Stimulated activated CD4-positive, alpha-beta T cell treated with anti-CD3 and anti-CD28 coated beads, Interleukin-1b, Interleukin-23, amount 100 ng/mL, for 1 hour (primary cell): ENCODE measurements around the gene FANCG.

Experiments used
- DNase-seq, 2 donors: peaks; one replicate each; pipeline ENCODE4 v3.0.0-alpha.2; 2020; ENCODE audit warnings: low read depth in 2 of 2

Gene FANCG

DNA sequence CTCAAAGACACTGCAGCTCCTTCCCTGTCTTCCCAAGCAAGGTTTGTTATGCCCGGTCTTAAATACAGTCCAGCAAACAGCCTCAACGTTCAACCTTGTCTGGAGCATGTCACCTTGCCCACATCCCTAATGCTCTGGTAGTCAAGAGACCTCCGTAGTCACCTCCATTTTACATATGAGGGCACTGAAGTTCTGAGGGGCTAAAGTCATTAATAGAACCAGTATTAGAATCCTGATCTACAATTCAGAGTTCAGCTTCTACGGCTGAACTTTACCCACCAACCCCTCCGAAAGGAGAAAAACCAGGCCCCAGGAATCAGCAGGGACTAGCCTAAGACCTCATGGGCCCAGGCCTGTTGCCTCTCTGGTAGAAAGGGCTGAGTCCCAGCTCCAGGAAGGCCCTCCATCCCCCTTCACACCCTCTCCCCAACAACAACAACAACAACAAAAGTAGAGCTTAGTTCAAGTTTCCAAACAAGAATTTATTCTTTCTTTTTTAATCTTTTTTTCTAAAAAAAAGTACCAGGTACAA is 24.0 kb upstream of the FANCG start:
- no peak for DNase-seq

DNA sequence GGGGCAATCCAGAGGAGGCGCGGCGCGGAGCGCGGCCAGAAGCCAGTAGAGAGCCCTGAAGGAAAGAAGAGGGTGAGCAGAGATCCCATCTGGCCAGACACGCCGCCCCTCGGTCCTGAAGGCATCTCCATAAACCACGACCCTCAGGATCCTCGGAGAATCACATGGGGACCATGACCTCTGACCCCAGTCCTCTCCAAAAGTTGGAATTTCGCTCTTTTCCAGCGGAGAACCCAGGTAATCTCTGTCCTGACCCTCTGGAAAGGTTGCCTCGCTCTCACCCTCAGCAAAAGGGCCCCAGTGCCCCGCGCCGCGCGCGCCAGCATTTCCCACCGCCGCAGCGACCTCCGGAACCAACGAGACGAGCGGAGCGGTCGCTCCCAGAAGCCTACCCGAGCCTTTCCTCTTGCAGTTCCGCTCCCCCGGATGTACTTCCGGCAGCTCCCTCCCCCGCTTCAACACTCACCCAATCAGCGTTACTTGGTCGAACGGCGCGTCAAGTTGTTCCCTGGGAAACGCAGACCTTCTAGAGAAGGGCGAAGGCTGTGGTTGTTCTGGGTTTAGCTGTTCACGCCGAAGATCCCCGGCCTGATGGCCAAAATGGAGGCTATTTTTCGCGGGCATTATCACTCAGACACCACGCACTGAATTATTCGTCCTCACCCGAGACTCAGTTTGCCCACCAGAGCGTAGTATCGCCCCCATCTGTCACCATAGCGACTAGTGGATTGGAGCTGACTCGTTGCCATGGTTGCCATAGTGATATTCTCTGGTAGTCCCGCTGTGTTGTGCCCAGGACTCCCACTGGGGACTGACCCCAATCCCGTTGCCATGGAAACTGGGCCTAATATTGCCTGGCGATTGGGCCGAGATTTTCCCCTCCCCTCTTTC is 23.3 kb upstream of the FANCG start, which contains the start of gene STOML2:
Gene STOML2, minus strand, starts transcription at position 363 of the 891 bp plus-strand sequence. Its CDS starts 37 bp downstream, at position 326.
- peak; percentile 72 to 78 for DNase-seq

DNA sequence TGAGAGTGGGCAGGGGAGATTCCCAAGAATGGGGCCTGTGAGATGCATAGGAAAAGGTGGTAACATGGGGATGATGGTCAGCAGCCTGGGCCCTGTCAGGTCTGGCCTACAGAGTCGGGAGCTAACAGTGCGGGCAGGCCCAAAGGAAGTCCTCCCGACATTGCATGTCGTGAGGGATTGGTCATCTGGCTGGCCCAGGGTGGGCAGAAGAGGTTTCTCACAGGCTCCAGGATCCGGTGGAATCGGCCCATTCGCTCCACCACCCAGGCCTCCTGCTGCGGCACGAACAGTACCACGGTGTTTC is 22.7 kb upstream of the FANCG start:
- DNase-seq = no peak

DNA sequence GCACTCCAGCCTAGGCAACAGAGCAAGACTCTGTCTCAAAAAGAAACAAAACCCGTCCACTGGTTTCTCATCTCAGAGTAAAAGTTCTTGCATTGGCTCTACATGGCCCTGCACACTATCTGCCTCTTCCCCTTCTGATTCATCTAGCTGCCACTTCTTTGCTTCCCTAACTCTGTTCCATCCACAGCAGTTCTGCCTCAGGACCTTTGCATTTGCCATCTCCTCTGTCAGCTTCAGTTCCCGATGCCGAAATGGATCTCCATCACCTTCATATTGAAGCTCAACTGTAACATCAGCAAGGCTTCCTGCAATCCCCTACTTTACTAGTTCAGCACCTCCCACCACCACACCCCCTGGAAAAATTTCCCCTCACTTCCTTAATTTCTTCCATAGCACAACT is 17.8 kb upstream of the FANCG start:
- DNase-seq = no peak

DNA sequence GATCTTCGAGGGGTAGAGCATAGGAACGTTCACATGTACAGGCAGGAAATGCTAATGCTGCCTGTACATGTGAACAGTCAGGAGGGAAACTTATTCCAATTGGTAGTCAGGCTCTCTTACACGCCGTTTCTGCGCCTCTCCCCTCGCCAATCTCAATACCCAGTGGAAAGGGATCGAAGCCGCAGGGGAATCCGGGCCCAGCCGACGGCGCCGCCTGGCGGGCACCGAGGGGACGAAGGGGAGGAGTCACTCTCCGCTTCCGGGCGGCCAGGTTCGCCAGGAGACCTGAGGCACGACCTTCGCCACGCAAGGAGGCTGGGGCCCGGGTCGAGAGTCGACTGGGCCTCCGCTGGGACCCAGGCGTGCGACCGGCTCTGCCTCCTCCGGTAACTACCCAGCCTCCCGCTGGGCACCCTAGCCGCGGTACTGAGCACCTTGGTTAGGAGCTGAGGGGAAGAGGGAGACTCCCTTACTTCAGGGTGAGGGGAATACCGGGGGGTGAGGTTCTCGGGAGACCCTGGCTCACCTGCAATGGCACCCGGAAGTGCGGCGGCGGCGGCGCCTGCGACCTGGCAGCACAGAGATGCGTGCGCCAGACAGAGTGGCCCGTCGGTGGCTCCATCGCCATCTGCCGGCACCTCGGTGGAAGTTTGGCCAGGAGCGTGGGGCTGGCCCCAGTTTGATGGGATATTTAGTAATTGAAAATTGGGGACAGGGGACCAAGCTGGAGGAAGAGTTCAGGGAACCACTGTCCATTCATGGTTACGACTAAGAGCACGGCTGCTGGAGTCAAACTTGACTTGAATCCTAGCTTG is 16.5 kb upstream of the FANCG start, which contains the start of gene PIGO:
Gene PIGO, minus strand, starts transcription at position 557 of the 815 bp plus-strand sequence. CDS start 1,026 bp downstream, outside the sequence.
- DNase-seq = peak; percentile 72 to 78

DNA sequence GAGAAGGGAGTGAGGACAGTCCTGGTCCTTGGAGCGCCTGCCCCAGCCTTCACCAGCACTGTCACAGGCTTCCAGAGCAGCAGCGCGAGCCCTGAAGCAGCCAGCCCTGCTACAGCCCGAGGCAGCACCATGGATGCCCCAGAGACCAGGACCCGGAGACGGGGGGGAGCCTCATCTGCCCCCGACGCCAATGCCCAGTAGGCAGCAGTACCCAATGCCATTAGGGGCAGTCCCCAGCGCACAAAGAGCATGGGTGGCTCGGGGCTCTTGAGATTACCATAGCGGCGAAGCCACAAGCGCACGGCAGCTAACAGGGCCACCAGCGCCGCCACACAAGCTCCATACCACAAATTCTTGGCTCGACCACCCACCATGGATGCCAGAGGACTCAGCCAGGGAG is 11.8 kb upstream of the FANCG start:
- no peak for DNase-seq

DNA sequence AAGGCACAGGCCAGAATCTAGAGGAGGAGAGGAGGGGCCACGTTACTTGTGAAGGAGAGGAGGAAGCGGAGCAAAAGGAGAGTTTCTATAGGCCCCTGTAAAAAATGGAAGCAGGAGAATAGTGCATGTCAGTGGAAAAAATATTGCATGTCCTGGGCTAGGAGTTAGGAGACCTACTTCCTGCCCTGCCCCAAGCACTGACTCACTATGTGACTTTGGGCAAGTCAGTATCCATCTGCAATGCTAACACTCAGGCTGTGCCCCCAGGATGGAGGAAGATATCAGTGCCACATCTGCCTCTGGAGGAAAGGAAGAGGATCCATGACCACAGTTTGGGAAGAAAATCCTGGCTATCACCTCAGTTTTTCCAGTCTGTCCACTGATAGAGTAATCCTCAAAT is 9.7 kb upstream of the FANCG start:
- no peak for DNase-seq

DNA sequence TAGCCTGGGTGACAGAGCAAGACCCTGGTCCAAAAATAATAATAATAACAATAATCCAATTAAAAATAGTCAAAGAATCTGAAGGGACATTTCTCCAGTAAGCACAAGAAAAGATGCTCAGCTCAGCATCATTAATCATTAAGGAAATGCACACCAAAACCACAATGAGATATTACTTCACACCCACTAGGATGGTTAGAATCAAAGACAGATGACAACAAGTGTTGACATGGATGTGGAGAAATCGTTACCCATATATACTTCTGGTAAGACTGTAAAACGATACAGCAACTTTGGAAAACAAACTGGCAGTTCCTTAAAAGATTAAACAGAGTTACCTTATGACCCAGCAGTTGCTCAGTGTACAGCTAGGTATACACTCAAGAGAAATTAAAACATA is 5.3 kb upstream of the FANCG start:
- no peak for DNase-seq

DNA sequence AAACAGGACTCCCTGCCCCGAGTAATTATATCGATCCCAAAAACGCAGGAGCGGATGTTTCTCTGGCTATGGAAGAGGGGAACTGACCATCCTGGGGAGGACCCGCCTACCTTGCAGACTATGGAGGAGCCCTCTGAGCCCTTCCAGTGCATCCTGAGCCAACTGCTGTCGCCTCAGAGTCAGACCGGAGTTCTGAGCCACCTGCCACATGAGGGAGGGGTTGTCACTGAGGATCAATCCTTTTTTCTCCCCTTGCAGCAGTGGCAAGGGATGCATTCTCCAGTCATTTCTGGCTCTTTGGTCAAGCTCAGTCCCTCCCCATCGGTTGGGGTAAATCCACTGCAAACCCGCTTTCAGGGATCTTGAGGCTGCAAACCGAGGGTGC is 709 bp downstream of the FANCG start:
- DNase-seq = no peak

DNA sequence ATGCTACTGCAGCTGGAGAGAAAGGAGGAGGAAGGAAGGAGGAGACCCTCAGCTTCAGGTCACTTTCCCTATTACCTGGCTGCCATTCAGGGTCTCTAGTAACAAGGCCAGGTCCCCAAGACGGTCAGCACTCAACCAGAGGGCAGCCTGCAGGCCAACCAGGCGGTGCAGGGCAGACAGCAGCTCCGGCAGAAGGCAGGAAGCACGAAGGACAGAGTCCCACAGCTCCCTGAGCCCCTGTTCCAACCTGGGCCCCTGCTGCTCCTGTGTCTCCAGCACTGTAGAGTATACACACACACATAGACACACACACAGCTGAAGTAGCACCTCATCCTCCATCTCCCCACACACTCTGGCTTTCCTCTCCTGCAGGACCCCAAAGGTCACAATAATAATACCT is 1.7 kb downstream of the FANCG start:
- DNase-seq = no peak

DNA sequence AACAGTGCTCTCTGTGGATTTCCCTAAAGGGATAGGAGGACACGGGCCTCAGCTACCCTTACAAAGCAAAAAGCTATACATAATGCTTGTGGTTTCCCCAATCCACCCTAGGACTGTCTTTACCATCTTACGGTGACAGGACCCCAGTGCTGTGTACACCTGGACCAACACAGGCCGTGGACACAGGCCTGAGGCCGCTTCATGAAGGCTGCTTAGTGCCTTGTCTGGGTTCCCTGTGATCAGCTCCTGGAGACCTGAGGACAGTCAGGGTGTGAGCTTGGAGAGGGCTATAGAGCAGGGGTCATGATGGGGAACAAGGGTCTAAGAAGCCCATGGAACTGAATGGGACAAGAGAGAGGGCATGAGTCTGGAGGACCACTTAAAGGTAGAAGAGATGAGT is 2.9 kb downstream of the FANCG start:
- no peak for DNase-seq

DNA sequence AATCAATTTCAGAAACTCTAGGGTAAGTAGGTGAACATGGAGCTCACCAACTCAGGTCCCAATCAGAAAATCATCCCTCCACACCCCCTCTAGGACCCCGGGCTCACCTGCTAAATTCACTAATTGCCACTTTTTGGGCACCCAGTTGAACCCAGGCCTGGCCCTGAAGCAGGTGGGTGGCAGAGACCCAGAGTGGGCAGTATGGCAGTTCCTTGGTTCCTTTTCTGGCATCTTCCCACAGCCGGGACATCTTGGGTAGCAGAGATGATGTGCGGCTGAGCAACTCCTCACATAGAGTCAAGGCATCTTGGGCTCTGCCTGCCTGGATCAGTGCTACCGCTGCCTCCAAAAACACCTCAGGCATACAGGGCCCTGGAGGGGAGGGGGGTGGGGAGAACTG is 4.4 kb downstream of the FANCG start:
- no peak for DNase-seq

DNA sequence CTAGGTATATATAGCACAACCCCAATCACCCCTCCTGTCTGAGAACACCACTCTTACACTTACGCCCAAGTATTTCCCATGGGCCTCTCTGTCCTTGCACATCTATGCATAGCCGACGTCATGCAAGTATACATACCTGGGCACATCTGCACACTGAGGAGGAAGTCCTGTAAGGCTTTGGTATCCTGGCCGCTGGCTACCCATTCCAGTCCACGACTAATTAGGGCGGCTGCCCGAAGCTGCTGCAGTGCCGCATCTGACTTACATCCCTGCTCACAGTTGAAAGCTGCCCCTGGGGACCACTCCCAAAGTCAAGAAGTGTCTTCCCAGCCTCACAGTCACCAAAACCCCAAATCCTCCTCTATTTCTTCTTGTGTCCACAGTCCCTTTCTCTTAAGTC is 5.0 kb downstream of the FANCG start:
- no peak for DNase-seq

DNA sequence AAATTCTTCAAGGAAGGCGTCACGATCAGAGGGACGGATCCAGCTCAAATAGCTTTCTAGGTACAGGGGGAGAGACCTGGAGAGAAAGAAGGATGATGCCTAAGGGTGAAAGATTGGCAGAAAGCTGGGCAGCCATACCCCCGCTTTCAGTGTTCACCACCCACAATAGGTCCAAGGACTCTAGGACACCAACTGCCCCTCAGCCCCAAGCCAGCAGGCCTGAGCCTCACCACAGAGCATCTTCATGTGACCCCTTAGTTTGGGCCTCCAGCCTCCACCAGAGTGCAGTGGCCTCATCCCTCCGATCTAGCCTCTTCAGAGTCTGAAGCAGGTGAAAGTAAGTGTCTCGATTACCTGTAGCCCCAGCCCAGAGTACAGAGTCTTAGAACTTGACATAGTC is 5.6 kb downstream of the FANCG start:
- DNase-seq = no peak

DNA sequence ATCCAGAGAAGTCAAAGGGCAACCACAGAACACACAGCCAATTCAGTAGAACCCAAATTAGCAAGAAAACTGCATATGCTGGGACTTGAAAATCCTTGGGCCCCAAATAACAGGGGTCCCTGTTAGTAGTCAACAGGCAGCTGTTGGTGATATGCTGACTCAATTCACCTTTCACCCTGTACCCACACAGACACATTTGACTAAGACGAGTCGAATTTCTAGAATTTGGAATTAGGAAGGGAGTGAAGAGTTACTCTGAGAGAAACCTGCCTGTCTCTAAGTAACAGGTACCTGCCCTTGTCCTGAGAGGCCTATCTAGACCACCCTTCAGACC is 6.5 kb downstream of the FANCG start:
- no peak for DNase-seq

DNA sequence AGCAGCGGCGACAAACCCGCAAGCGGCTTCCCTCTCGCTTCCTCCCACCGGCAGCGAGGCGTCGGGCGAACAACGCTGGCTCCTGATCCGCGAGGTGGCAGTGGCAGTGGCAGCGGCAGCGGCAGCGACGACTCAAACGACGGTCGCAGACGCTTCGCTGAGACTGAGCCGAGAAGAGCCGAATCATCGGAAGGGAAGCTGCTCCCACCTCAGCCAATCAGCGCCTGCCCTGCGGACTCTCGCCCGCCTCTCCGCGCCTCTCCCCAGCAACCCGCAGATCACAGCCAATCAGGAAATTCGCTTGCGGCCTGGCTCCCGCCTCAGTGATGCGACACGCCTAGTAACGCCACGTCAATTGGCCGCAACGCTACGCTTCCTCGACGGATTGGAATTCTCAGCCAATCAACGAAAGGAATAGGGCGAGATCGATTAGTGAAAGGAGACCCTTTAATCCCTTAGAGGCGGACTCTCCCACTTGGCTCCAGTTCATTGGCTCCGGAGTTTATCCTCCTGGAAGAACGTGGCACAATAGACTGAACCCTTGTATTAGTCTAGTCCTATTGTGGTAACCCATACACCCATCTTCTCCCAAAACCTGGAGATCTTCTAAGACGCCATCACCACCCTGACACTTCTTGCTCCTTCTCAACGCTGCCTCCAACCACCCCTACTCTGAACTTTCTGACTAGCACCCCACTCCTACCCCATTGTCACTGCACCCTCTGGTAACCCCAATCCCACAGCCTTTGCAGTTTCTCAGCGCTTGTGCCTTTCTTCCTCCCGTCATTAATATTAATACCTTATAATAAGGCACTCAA is 7.1 kb downstream of the FANCG start, which contains the start of gene VCP:
Gene VCP, minus strand, starts transcription at position 165 of the 818 bp plus-strand sequence. CDS start 272 bp downstream, outside the sequence.
- DNase-seq = peak; percentile 85 to 91

DNA sequence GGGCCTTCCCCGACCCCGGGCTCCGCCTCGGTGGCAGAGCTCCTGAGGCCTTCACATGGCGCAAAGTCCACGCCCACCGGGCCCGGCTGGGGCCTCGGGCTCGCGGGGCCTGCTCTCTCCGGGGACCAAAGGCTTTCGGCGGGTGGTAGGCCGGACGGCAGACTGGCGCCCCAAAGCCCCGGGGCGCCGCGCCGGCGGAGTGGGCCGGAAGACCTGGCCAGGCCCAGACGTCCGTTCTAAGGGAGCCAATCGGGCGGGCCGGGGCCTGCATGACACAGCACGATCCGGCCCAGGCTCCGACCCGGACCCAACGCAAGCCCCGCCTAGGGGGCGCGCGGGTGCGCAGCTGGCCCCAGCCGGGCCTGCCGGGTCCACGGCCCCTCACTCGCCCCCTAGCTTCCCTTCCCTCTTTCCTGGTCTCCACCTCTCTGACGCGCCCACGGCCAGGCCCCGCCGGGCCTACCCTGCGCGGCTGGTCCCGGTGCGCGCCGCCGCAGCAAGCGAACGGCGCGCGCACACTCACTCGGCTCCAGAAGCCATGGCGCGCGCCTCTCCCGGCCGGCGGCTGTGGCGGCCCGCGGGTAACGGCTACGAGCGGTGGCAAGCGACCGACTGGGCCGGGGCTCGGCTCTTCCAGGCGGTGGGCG is 7.8 kb downstream of the FANCG start:
- DNase-seq = peak; percentile 26 to 52

DNA sequence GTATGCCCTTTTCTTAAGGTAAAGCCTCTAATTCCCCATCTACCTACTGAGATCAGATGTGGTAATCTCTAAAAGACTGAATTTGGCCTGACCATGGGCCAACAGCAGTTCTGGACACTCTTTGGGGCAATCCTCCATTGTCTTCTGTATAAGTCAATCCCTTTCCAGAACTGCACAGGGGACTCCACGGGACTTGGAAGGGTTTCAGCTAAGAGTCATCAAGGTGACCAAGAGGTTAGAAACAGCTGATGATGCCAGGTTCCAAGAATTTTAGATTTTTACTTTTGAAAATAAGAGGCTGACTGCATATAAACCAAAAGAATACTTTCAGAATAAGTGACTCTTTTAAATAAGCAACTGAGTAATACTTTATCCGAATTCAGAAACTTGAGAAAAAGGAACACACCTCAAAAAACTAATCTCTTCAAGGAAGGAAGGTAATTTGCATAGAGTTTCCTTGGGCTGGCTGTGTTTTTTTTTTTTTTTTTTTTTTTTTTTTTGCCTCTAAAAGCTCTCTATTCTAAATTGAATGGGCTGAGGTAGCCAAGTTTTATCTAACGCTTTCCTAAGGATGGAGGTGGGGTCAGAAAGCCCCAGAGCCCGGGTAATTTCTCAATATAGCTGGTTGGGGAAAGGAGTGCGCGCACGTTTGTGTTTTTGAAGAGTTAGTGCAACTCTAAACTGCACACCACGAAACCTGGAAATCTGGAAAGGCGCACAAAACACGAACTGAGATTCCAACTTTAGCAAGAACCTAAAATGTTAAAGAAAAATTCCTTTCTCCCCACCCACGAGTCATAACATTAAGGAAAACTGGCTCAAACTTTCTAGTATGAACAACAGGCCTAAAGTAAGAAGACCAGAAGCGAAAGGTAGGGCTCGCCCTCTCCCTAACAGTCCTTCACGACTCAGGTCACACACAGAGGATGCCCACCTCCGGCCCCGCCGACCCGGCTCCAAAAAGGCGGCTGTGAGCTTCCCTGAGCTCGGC is 8.6 kb downstream of the FANCG start:
- DNase-seq = no peak

DNA sequence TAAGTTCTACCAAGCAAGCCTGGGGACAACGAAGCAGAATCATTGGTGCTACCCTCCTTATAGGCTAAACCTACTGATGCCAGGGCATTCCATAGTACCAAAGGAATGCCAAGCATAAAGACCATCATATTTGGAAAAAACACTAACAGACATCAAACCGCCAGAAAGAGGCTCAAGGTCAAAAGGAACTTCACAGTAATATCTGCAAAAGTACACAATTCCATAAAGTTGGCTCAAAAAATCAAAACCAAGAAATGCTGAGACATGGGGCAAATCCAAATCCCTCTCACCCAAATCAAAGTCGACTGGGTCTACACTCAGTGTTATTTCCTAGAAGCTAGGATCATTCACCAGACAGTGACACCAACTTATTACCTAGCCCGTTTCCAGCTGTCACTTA is 10.7 kb downstream of the FANCG start:
- no peak for DNase-seq

DNA sequence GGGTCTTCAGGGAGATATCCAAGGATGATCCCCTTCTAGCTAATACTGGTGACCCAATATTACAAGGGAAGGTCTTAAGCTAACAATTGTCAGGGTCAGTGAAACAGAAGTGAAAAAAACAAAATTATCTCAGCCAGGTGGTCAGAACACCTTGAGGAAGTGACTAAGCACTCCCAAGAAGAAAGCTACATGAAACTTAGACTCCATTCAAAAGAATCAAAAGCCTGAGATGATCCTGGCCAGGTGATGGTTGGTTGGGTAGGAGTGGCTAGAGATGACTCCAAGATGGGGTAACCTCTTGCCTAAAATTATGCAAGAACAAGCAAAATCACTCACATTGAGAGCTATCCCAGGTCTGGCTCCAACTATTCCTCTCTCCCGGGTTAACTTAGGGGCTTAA is 12.7 kb downstream of the FANCG start:
- no peak for DNase-seq
